Loucy (cell line): ENCODE data around the gene OVOL1.

Experiments used
- H2AFZ ChIP-seq: fragments of 200-600 bp; sonication (generic); 2 replicates; pipeline ENCODE4 v1.6.0; 2016; ENCODE audit warnings: antibody characterized with exemption, mild to moderate bottlenecking, low read length, moderate library complexity
- H3F3A ChIP-seq: fragments of 200-600 bp; 2 replicates; pipeline ENCODE4 v1.6.0; 2016; ENCODE audit warnings: antibody characterized with exemption, low read depth, mild to moderate bottlenecking
- H3K27me3 ChIP-seq: fragments of 200-600 bp; sonication (generic); 2 replicates; pipeline ENCODE4 v1.6.1; 2014; ENCODE audit warnings: low read length, mild to moderate bottlenecking; ENCODE audit not compliant: insufficient read depth, poor library complexity, severe bottlenecking
- H3K36me3 ChIP-seq: fragments of 200-600 bp; sonication (generic); 2 replicates; pipeline ENCODE4 v1.6.1; 2016; ENCODE audit warnings: low read length; ENCODE audit not compliant: insufficient read depth
- H3K4me1 ChIP-seq: fragments of 200-600 bp; sonication (generic); 2 replicates; pipeline ENCODE4 v1.5.1; 2014; ENCODE audit warnings: low read length, mild to moderate bottlenecking; ENCODE audit not compliant: insufficient read depth, poor library complexity, severe bottlenecking
- H3K4me2 ChIP-seq: fragments of 200-600 bp; sonication (generic); 2 replicates; pipeline ENCODE4 v1.6.0; 2014; ENCODE audit warnings: antibody characterized with exemption, low read length, low read depth, mild to moderate bottlenecking; ENCODE audit not compliant: poor library complexity, severe bottlenecking
- H3K4me3 ChIP-seq: fragments of 200-600 bp; sonication (generic); 2 replicates; pipeline ENCODE4 v1.5.1; 2014; ENCODE audit warnings: low read length, mild to moderate bottlenecking, mixed read lengths; ENCODE audit not compliant: poor library complexity, severe bottlenecking
- H3K79me2 ChIP-seq: fragments of 200-600 bp; sonication (generic); 2 replicates; pipeline ENCODE4 v1.6.1; 2014; ENCODE audit warnings: low read length; ENCODE audit not compliant: insufficient read depth
- H3K9ac ChIP-seq: fragments of 200-600 bp; sonication (generic); 2 replicates; pipeline ENCODE4 v1.6.0; 2014; ENCODE audit warnings: mild to moderate bottlenecking, low read depth, low read length, moderate library complexity; ENCODE audit not compliant: poor library complexity, severe bottlenecking
- H3K9me2 ChIP-seq: fragments of 200-600 bp; sonication (generic); replicated peaks from 2 replicates; pipeline ENCODE4 v1.6.1; 2016; ENCODE audit warnings: low read depth, low read length, mixed read lengths
- H3K9me3 ChIP-seq: fragments of 200-600 bp; sonication (generic); 2 replicates; pipeline ENCODE4 v1.6.1; 2014; ENCODE audit warnings: mild to moderate bottlenecking, antibody characterized with exemption, low read length, low read depth; ENCODE audit not compliant: insufficient read depth
- H4K20me1 ChIP-seq: fragments of 200-600 bp; sonication (generic); 2 replicates; pipeline ENCODE4 v1.6.0; 2014; ENCODE audit warnings: antibody characterized with exemption, low read length, mild to moderate bottlenecking; ENCODE audit not compliant: insufficient read depth, poor library complexity, severe bottlenecking
- CTCF ChIP-seq: fragments of 200-600 bp; sonication (generic); conservative IDR thresholded peaks from 2 replicates; pipeline ENCODE4 v1.5.1; 2014; ENCODE audit warnings: mild to moderate bottlenecking, antibody characterized with exemption, low read length
- EZH2phosphoT487 ChIP-seq: fragments of 200-600 bp; IDR thresholded peaks from 2 replicates; pipeline ENCODE4 v1.6.1; 2018; ENCODE audit warnings: antibody characterized with exemption, mild to moderate bottlenecking, moderate library complexity, borderline replicate concordance

Gene OVOL1

GRCh38 chr11:65782816-65783228 lies 4.0 kb upstream of the OVOL1 start:
- no peak for TF ChIP-seq CTCF
- TF ChIP-seq EZH2phosphoT487 = no peak

GRCh38 chr11:65785319-65786007 lies 1.4 kb upstream of the OVOL1 start:
- Histone ChIP-seq H3K36me3 (no peaks in the 10 kb centered on the region), H3F3A (no peaks in the 10 kb centered on the region), H3K79me2 (peaks cover under 1% of the 10 kb centered on the region; the same call in 1 of the 2 replicates), H3K9ac (no peak overlapping the region), H3K9me3 (no peaks in the 10 kb centered on the region), H3K9me2 (no peaks in the 10 kb centered on the region), H3K27me3 (no peaks in the 10 kb centered on the region), H2AFZ (no peak overlapping the region), H3K4me3 (no peak overlapping the region), H4K20me1 (no peaks in the 10 kb centered on the region), H3K4me2 (no peak overlapping the region), H3K4me1 (peaks cover 15% of the 10 kb centered on the region)
- TF ChIP-seq CTCF = no peak
- no peak for TF ChIP-seq EZH2phosphoT487

More at GRCh38 chr11:65782816-65783228, 4.0 kb upstream of the OVOL1 start:
- Histone ChIP-seq H4K20me1 (peaks cover 20% of the 10 kb centered on the region), H3K4me3 (no peak overlapping the region), H3K9ac (no peak overlapping the region), H2AFZ (no peak overlapping the region), H3K4me2 (no peak overlapping the region), H3K9me2 (no peaks in the 10 kb centered on the region), H3F3A (no peaks in the 10 kb centered on the region), H3K9me3 (no peaks in the 10 kb centered on the region), H3K36me3 (peaks cover 2% of the 10 kb centered on the region; the same call in 1 of the 2 replicates), H3K79me2 (peaks cover 26% of the 10 kb centered on the region), H3K4me1 (peaks cover 19% of the 10 kb centered on the region), H3K27me3 (no peaks in the 10 kb centered on the region)

GRCh38 chr11:65786008-65786785 lies 666 bp upstream of the OVOL1 start:
- TF ChIP-seq EZH2phosphoT487 = no peak
- no peak for TF ChIP-seq CTCF
- no peaks in the 10 kb centered on the region for H3K27me3 ChIP-seq
- no peak overlapping the region for H3K4me3 ChIP-seq
- no peaks in the 10 kb centered on the region for H4K20me1 ChIP-seq
- no peaks in the 10 kb centered on the region for H3K9me3 ChIP-seq
- H3K4me2 ChIP-seq = no peak overlapping the region
- no peak overlapping the region for H2AFZ ChIP-seq
- no peak overlapping the region for H3K9ac ChIP-seq
- no peaks in the 10 kb centered on the region for H3K36me3 ChIP-seq
- H3F3A ChIP-seq = no peaks in the 10 kb centered on the region
- H3K9me2 ChIP-seq = no peaks in the 10 kb centered on the region
- H3K79me2 ChIP-seq = no peaks in the 10 kb centered on the region
- peaks cover 15% of the 10 kb centered on the region for H3K4me1 ChIP-seq
